ENCODE results near the gene CHST11. TPM values are rescaled to one million over a fixed set of nuclear protein-coding genes. Genes with fewer than 3 reads are reported as not detected.

CHST11 gene
- total RNA-seq, 4 donors from 2014 or later: 20.8 to 56.7 (median 26.5) TPM

- WGBS, 2 donors: 65 to 71% methylated on average over 9 of the region's 9 CpGs
- no peak for DNase-seq (ENCODE audit: low spot score in 2 of 2)
- TF ChIP-seq, protein P1, sequence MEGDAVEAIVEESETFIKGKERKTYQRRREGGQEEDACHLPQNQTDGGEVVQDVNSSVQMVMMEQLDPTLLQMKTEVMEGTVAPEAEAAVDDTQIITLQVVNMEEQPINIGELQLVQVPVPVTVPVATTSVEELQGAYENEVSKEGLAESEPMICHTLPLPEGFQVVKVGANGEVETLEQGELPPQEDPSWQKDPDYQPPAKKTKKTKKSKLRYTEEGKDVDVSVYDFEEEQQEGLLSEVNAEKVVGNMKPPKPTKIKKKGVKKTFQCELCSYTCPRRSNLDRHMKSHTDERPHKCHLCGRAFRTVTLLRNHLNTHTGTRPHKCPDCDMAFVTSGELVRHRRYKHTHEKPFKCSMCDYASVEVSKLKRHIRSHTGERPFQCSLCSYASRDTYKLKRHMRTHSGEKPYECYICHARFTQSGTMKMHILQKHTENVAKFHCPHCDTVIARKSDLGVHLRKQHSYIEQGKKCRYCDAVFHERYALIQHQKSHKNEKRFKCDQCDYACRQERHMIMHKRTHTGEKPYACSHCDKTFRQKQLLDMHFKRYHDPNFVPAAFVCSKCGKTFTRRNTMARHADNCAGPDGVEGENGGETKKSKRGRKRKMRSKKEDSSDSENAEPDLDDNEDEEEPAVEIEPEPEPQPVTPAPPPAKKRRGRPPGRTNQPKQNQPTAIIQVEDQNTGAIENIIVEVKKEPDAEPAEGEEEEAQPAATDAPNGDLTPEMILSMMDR (IDR thresholded peaks at IDR 0.05): no peak
- TF ChIP-seq EP300 (IDR thresholded peaks at IDR 0.05): no peak
- no peak for TF ChIP-seq POLR2A (IDR thresholded peaks at IDR 0.05)
- no peaks in the 10 kb centered on the region for H3K36me3 ChIP-seq
- no peaks in the 10 kb centered on the region for H3K9me3 ChIP-seq
- no peak overlapping the region for H3K4me3 ChIP-seq
- peak overlapping the region in 2 of 4 donors; percentile 65 to 69 for H3K27ac ChIP-seq
- H3K4me1 ChIP-seq: peaks cover 0 to 24% (median 11%) of the 10 kb centered on the region in 4 donors
- H3K27me3 ChIP-seq: no peaks in the 10 kb centered on the region
Observed at GRCh38 chr12:104486943-104487819, 30.4 kb downstream of the CHST11 start.

GRCh38 chr12:104488374-104488773 is 31.6 kb downstream of the CHST11 start:
- H3K4me3 ChIP-seq: no peak overlapping the region
- no peak overlapping the region for H3K27ac ChIP-seq
- 82 to 96% methylated on average over 13 of the region's 13 CpGs for WGBS, 2 donors
- peaks cover 0 to 24% (median 11%) of the 10 kb centered on the region in 4 donors for H3K4me1 ChIP-seq
- DNase-seq (ENCODE audit: low spot score in 2 of 2): no peak
- H3K27me3 ChIP-seq: no peaks in the 10 kb centered on the region
- TF ChIP-seq EP300 (IDR thresholded peaks at IDR 0.05): no peak
- no peak for TF ChIP-seq POLR2A (IDR thresholded peaks at IDR 0.05)
- TF ChIP-seq, protein P1 (IDR thresholded peaks at IDR 0.05): no peak
- no peaks in the 10 kb centered on the region for H3K36me3 ChIP-seq
- H3K9me3 ChIP-seq: no peaks in the 10 kb centered on the region

DNA sequence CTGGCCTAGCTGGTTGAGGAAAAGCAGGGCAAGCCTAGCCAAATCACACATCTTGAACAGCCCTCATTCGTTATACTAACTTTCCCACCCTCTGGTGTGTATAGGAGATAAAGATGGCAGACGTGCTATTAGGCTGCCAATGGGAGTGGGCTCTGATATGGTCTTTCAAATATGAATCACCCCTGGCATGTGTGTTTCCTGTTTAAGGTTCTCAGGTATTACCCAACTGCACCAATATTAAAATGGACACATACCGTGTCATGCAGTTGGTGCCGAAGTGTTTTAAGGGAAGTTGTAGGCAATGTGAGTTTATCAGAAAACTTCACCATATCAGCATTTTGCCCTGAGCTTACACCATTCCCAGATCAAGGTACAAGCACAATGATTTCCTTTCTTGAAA is 33.4 kb downstream of the CHST11 start:
- DNase-seq (ENCODE audit: low spot score in 2 of 2): no peak
- TF ChIP-seq, protein P1 (IDR thresholded peaks at IDR 0.05): no peak
- TF ChIP-seq POLR2A (IDR thresholded peaks at IDR 0.05) (no peak), EP300 (IDR thresholded peaks at IDR 0.05) (no peak)
- Histone ChIP-seq H3K4me3 (no peak overlapping the region), H3K36me3 (no peaks in the 10 kb centered on the region), H3K27me3 (no peaks in the 10 kb centered on the region), H3K4me1 (peaks cover 0 to 35% (median 13%) of the 10 kb centered on the region in 4 donors), H3K9me3 (no peaks in the 10 kb centered on the region), H3K27ac (no peak overlapping the region)
- WGBS, 2 donors: 88 to 93% methylated on average over 4 of the region's 4 CpGs

DNA sequence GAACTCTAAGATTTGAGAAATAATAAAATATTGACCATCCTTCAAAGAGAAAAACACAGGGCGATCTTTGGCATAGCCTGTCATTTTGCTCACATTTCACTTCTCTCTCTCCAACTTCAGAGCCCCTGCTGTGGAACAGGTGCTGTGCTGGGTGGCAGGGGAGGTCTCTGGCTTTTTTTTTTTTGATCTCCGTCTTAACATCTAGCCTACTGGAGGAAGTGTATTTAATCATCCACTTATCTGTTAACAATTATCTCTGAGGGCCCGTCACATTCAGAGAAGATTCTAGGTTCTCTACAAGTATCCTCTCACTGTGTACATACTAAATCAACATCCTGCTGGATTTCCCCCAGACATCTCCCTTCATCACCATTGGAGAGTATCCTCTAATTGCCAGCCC is 34.1 kb downstream of the CHST11 start:
- TF ChIP-seq EP300 (IDR thresholded peaks at IDR 0.05): no peak
- TF ChIP-seq, protein P1 (IDR thresholded peaks at IDR 0.05): no peak
- no peak for TF ChIP-seq POLR2A (IDR thresholded peaks at IDR 0.05)
- no peaks in the 10 kb centered on the region for H3K36me3 ChIP-seq
- H3K27me3 ChIP-seq: no peaks in the 10 kb centered on the region
- 87 to 88% methylated on average over 3 of the region's 3 CpGs for WGBS, 2 donors
- no peak overlapping the region for H3K27ac ChIP-seq
- peaks cover 0 to 36% (median 15%) of the 10 kb centered on the region in 4 donors for H3K4me1 ChIP-seq
- no peak for DNase-seq (ENCODE audit: low spot score in 2 of 2)
- H3K4me3 ChIP-seq: no peak overlapping the region
- no peaks in the 10 kb centered on the region for H3K9me3 ChIP-seq

GRCh38 chr12:104493496-104493895 is 36.7 kb downstream of the CHST11 start:
- Histone ChIP-seq H3K4me3 (no peak overlapping the region), H3K4me1 (peaks cover 0 to 28% (median 10%) of the 10 kb centered on the region in 4 donors), H3K9me3 (no peaks in the 10 kb centered on the region), H3K36me3 (no peaks in the 10 kb centered on the region), H3K27ac (peak overlapping the region in 1 of 4 donors; percentile 74), H3K27me3 (no peaks in the 10 kb centered on the region)
- no peak for TF ChIP-seq POLR2A (IDR thresholded peaks at IDR 0.05)
- no peak for TF ChIP-seq EP300 (IDR thresholded peaks at IDR 0.05)
- TF ChIP-seq, protein P1 (IDR thresholded peaks at IDR 0.05): no peak
- DNase-seq (ENCODE audit: low spot score in 2 of 2): no peak
- 95 to 97% methylated on average over 7 of the region's 7 CpGs for WGBS, 2 donors
